22Rv1 (cell line): ENCODE data around the gene GRAMD4.

Source experiments
- ZFX ChIP-seq: fragments of 450-650 bp; IDR thresholded peaks from 2 replicates; pipeline ENCODE4 v1.6.1; 2017; ENCODE audit warnings: antibody characterized with exemption, borderline replicate concordance
- TF ChIP-seq, protein P1 (sequence below): fragments of 450-650 bp; IDR thresholded peaks from 2 replicates; pipeline ENCODE4 v1.5.1; 2017; ENCODE audit warnings: mild to moderate bottlenecking

DNA sequence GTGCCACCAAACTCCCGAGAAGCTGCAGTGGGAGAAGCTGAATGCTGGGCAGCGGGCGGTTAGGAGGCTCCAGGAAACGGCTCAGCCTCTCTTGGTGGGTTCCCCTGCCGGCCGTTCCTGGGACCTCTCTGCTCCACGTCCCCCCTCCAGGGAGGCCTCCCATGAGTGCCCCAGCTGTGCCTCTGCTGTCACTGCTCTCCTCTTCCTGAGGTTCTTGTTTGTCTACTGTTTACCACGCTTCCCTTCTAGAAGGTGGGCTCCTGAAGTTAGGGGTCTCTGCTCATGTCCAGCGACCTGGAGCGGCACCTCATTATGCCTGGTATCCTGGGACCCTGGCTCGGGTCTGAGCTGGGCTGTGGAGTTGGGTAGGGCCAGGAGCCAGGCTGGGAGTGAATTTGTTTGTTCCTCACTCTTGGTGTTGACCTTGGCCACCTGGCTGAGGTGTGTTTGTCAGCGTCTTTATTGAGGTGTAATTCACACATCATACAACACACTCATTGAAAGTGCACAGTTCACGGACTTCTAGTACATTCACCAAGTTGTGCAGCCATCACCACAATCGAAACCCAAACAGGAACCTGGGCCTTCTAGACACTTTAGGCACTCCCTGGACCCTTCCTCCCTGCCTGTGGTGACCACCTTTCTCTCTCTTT, 37.8 kb upstream of the GRAMD4 start:
- TF ChIP-seq, protein P1, sequence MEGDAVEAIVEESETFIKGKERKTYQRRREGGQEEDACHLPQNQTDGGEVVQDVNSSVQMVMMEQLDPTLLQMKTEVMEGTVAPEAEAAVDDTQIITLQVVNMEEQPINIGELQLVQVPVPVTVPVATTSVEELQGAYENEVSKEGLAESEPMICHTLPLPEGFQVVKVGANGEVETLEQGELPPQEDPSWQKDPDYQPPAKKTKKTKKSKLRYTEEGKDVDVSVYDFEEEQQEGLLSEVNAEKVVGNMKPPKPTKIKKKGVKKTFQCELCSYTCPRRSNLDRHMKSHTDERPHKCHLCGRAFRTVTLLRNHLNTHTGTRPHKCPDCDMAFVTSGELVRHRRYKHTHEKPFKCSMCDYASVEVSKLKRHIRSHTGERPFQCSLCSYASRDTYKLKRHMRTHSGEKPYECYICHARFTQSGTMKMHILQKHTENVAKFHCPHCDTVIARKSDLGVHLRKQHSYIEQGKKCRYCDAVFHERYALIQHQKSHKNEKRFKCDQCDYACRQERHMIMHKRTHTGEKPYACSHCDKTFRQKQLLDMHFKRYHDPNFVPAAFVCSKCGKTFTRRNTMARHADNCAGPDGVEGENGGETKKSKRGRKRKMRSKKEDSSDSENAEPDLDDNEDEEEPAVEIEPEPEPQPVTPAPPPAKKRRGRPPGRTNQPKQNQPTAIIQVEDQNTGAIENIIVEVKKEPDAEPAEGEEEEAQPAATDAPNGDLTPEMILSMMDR = no peak
- no peak for TF ChIP-seq ZFX
